H1 (cell line): ENCODE data around the gene OXNAD1. TPM values are rescaled to one million over a fixed set of nuclear protein-coding genes. Genes with fewer than 3 reads are reported as not detected.

Experiments
- CTCF ChIA-PET: fragments of 300-600 bp; sonication (Branson Sonifier 250); formaldehyde crosslinking; loops from one replicate; lab custom pipeline; 2021; ENCODE audit not compliant: partially characterized antibody; lab: Charles Lee
- POLR2A ChIA-PET: fragments of 300-600 bp; sonication (Branson Sonifier 250); formaldehyde crosslinking; loops from one replicate; lab custom pipeline; 2021; ENCODE audit warnings: inconsistent platforms; ENCODE audit not compliant: partially characterized antibody; lab: Charles Lee
- DNase-seq, 2 experiments: peaks; one replicate each; pipeline versions ENCODE4 v3.0.0 to v3.0.0-alpha.2; 2010 to 2022; ENCODE audit warnings: low spot score in 2 of 2, low read depth in 1 of 2, mixed read lengths in 1 of 2
- FAIRE-seq: peaks from 2 replicates; lab custom pipeline; 2011; peaks lifted over from hg19 to GRCh38; lab: Jason Lieb, UNC
- H2AFZ ChIP-seq: 2 replicates; pipeline ENCODE4 v1.8.1; 2012; ENCODE audit warnings: low read length, inconsistent platforms
- H2AK5ac ChIP-seq: 2 replicates; pipeline ENCODE4 v1.6.1; 2013; ENCODE audit warnings: low read depth, low read length
- H2BK120ac ChIP-seq: replicated peaks from 2 replicates; pipeline ENCODE3; 2013; ENCODE audit warnings: low read depth, low read length, inconsistent platforms
- H2BK12ac ChIP-seq: 2 replicates; pipeline ENCODE4 v1.6.1; 2013; ENCODE audit warnings: low read depth, low read length
- H2BK15ac ChIP-seq: 2 replicates; pipeline ENCODE4 v1.6.1; 2013; ENCODE audit warnings: low read length
- H2BK20ac ChIP-seq: 2 replicates; pipeline ENCODE4 v1.6.1; 2013; ENCODE audit warnings: low read length
- H2BK5ac ChIP-seq: 2 replicates; pipeline ENCODE4 v1.6.1; 2013; ENCODE audit warnings: low read depth, low read length
- H3K14ac ChIP-seq: 2 replicates; pipeline ENCODE4 v1.6.1; 2013; ENCODE audit warnings: inconsistent platforms; ENCODE audit not compliant: insufficient read length
- H3K18ac ChIP-seq: 2 replicates; pipeline ENCODE4 v1.6.1; 2013; ENCODE audit warnings: low read length; ENCODE audit errors: extremely low read depth
- H3K23ac ChIP-seq: 2 replicates; pipeline ENCODE4 v1.6.1; 2013; ENCODE audit warnings: inconsistent platforms; ENCODE audit not compliant: insufficient read length
- H3K23me2 ChIP-seq: 2 replicates; pipeline ENCODE4 v1.6.1; 2013; ENCODE audit warnings: low read depth, low read length
- H3K27ac ChIP-seq: 2 replicates; pipeline ENCODE4 v1.6.1; 2011; ENCODE audit warnings: low read depth, low read length, inconsistent platforms
- H3K27me3 ChIP-seq, 4 experiments: replicated peaks in 1 of 4; 1 replicate in 1 of 4; 2 replicates in 3 of 4; pipeline versions ENCODE4 v1.6.1 to v1.8.1; 2011 to 2013; ENCODE audit warnings: low read length in 3 of 4, mild to moderate bottlenecking in 3 of 4, inconsistent platforms in 2 of 4, mixed read lengths in 2 of 4, moderate library complexity in 1 of 4; ENCODE audit not compliant: control insufficient read depth in 3 of 4, insufficient read depth in 3 of 4; ENCODE audit errors: extremely low read depth in 1 of 4
- H3K36me3 ChIP-seq, 4 experiments: 2 replicates each; pipeline versions ENCODE4 v1.6.1 to v1.8.1; 2011 to 2013; ENCODE audit warnings: mild to moderate bottlenecking in 4 of 4, low read length in 3 of 4, moderate library complexity in 2 of 4, control low read depth in 1 of 4, inconsistent platforms in 1 of 4; ENCODE audit not compliant: insufficient read depth in 4 of 4, control insufficient read depth in 2 of 4
- H3K4ac ChIP-seq: replicated peaks from 2 replicates; pipeline ENCODE3; 2013; ENCODE audit warnings: low read length, low read depth, mixed read lengths, inconsistent platforms; ENCODE audit not compliant: insufficient read length
- H3K4me1 ChIP-seq, 4 experiments: replicated peaks in 1 of 4; 1 replicate in 1 of 4; 2 replicates in 3 of 4; pipeline versions ENCODE4 v1.6.1 to v1.8.1; 2011 to 2013; ENCODE audit warnings: low read length in 3 of 4, inconsistent platforms in 2 of 4, mixed read lengths in 1 of 4; ENCODE audit not compliant: insufficient read depth in 4 of 4, control insufficient read depth in 3 of 4
- H3K4me2 ChIP-seq, 2 experiments: 2 replicates each; pipeline versions ENCODE4 v1.6.1 to v1.8.1; 2011 to 2013; ENCODE audit warnings: low read depth in 2 of 2, low read length in 2 of 2, control low read depth in 1 of 2, inconsistent platforms in 1 of 2, mild to moderate bottlenecking in 1 of 2; ENCODE audit not compliant: insufficient read depth in 1 of 2
- H3K4me3 ChIP-seq, 4 experiments: fragments of 200-600, 300-600 bp in 1 of 4; sonication (generic), shearing (Covaris generic), sonication (Bioruptor Twin) in 1 of 4; 2 replicates each; pipeline versions ENCODE4 v1.5.1 to v1.8.1; 2011 to 2016; ENCODE audit warnings: low read length in 4 of 4, low read depth in 3 of 4, control low read depth in 2 of 4, inconsistent platforms in 2 of 4, mild to moderate bottlenecking in 2 of 4, mixed read lengths in 1 of 4, moderate library complexity in 1 of 4; ENCODE audit not compliant: insufficient read depth in 2 of 4; ENCODE audit errors: extremely low read depth in 1 of 4
- H3K56ac ChIP-seq: replicated peaks from 2 replicates; pipeline ENCODE3; 2013; ENCODE audit warnings: low read depth, mild to moderate bottlenecking, mixed read lengths, low read length, inconsistent platforms; ENCODE audit not compliant: insufficient read length
- H3K79me1 ChIP-seq: 2 replicates; pipeline ENCODE4 v1.6.1; 2013; ENCODE audit warnings: low read depth, low read length, control low read depth
- H3K79me2 ChIP-seq, 2 experiments: 2 replicates each; pipeline versions ENCODE4 v1.6.1 to v1.8.1; 2012 to 2013; ENCODE audit warnings: low read length in 2 of 2, mild to moderate bottlenecking in 2 of 2, inconsistent platforms in 1 of 2; ENCODE audit not compliant: insufficient read depth in 2 of 2, control insufficient read depth in 1 of 2
- H3K9ac ChIP-seq, 4 experiments: replicated peaks in 1 of 4; 1 replicate in 1 of 4; 2 replicates in 3 of 4; pipeline versions ENCODE4 v1.6.1 to v1.8.1; 2011 to 2013; ENCODE audit warnings: low read depth in 3 of 4, low read length in 3 of 4, control low read depth in 2 of 4, mild to moderate bottlenecking in 2 of 4, moderate library complexity in 2 of 4, inconsistent platforms in 1 of 4; ENCODE audit errors: extremely low read depth in 1 of 4
- H3K9me3 ChIP-seq, 2 experiments: 2 replicates each; pipeline versions ENCODE4 v1.6.1 to v1.8.1; 2012 to 2013; ENCODE audit warnings: mild to moderate bottlenecking in 2 of 2, moderate library complexity in 2 of 2, control low read depth in 1 of 2, inconsistent platforms in 1 of 2, low read depth in 1 of 2, low read length in 1 of 2, mixed read lengths in 1 of 2; ENCODE audit not compliant: insufficient read depth in 2 of 2
- H4K20me1 ChIP-seq, 2 experiments: replicated peaks in 1 of 2; 2 replicates each; pipeline versions ENCODE3 to v1.8.1; 2011 to 2013; ENCODE audit warnings: inconsistent platforms in 2 of 2, low read length in 2 of 2, mild to moderate bottlenecking in 1 of 2; ENCODE audit not compliant: insufficient read depth in 2 of 2, control insufficient read depth in 1 of 2
- H4K5ac ChIP-seq: 2 replicates; pipeline ENCODE4 v1.6.1; 2013; ENCODE audit warnings: low read length, low read depth, mixed read lengths, inconsistent platforms; ENCODE audit not compliant: insufficient read length
- H4K8ac ChIP-seq: 2 replicates; pipeline ENCODE4 v1.8.0; 2013; ENCODE audit warnings: mild to moderate bottlenecking, moderate library complexity, low read length, inconsistent platforms; ENCODE audit not compliant: insufficient read depth; ENCODE audit errors: extremely low read depth
- H4K91ac ChIP-seq: replicated peaks from 2 replicates; pipeline ENCODE3; 2013; ENCODE audit warnings: low read length, mixed read lengths, inconsistent platforms; ENCODE audit not compliant: insufficient read length
- CTCF ChIP-seq, 3 experiments: IDR thresholded peaks; 1 replicate in 2 of 3; 2 replicates in 1 of 3; pipeline versions ENCODE4 v1.5.1 to v1.6.1; 2011; ENCODE audit warnings: low read length in 3 of 3, mild to moderate bottlenecking in 3 of 3, inconsistent platforms in 2 of 3, low read depth in 1 of 3, moderate library complexity in 1 of 3; ENCODE audit not compliant: insufficient read depth in 1 of 3; ENCODE audit errors: control extremely low read depth in 1 of 3
- PHF8 ChIP-seq: fragments of 200-600 bp; sonication (generic); conservative IDR thresholded peaks from 2 replicates; pipeline ENCODE4 v1.7.1; 2012; ENCODE audit warnings: low read depth, mild to moderate bottlenecking, inconsistent platforms, low read length, moderate library complexity
- SAP30 ChIP-seq: fragments of 300-600 bp; sonication (generic); IDR thresholded peaks from 2 replicates; pipeline ENCODE4 v1.7.1; 2012; ENCODE audit warnings: low read length, moderate library complexity, mild to moderate bottlenecking, inconsistent platforms; ENCODE audit not compliant: insufficient read depth, insufficient replicate concordance
- SIX5 ChIP-seq: IDR thresholded peaks from 2 replicates; pipeline ENCODE4 v1.6.1; 2011; ENCODE audit warnings: mild to moderate bottlenecking, low read depth, low read length
- WGBS, 2 experiments: shearing (Covaris generic) in 1 of 2; methylation state at CpG; one replicate each; pipeline versions ENCODE4 v1.1.6 to v1.1.7; 2013 to 2015; ENCODE audit warnings: low lambda C conversion rate in 2 of 2, mixed read lengths in 2 of 2, inconsistent platforms in 1 of 2, low coverage in 1 of 2, missing lambda C conversion rate in 1 of 2; ENCODE audit not compliant: insufficient replicate concordance in 2 of 2, insufficient coverage in 1 of 2, insufficient read length in 1 of 2; ENCODE audit errors: extremely low coverage in 1 of 2, missing lambda C conversion rate in 1 of 2; 5-methylcytosine and 5-hydroxymethylcytosine counted together
- polyA plus RNA-seq, 7 experiments: library from polyadenylated mRNA; depleted of rRNA in 3 of 7; stranded (reverse) in 5 of 7; unstranded in 2 of 7; fragments of >200 nt in 5 of 7; fragments of 200-250 nt in 2 of 7; gene quantifications; 1 replicate in 5 of 7; 2 replicates in 1 of 7; 4 replicates in 1 of 7; pipeline versions ENCODE4 v1.2.1 to v1.2.3, GENCODE V29; 2011 to 2013; ENCODE audit warnings: missing spikeins in 2 of 7, mixed read lengths in 2 of 7
- total RNA-seq: library from RNA; stranded (reverse); fragmentation: NEBNext Ultra II Directional; extraction: Animal tissue kit (Norgen Biotek cat#: 25700); gene quantifications from 2 replicates; pipeline ENCODE4 v1.2.1, GENCODE V29; 2021

Gene OXNAD1
- total and polyA plus RNA-seq, 2 of the 8 experiments (the other 6 are each of a cell fraction or from before 2014, with no cell fraction given): 14.9 to 24.8 TPM

DNA sequence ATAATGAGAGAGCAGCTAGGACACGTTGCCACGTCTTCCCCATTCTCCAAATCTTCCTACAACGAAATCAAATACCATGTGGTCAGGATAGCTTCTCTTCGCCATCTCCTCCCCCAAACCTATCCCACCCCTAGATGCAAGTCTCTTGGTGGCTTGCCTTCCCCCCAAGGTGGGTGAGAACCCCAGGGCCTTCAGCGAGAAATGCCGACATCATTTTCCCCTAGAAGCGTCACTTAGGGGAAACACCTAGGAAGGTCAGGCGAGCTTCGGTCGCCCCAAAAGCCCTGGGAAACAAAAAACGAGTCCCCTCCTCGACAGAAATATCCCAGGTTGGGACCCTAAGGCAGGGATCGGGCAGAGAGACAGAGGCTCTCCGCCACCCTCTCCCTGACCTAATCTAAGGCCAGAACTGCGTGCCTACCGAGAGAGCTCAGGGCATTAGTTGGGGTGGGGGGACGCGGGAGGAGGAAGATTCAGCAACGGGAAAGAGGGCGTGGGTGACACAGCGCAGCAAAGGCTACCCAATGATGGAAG lies 771 bp upstream of the OXNAD1 start:
- peak overlapping the region; percentile 91; the same call in 1 of the 2 replicates for H4K8ac ChIP-seq
- WGBS, 2 experiments: 7% methylated on average over 21 of the region's 21 CpGs; no CpG with 5 or more reads in 1 of the 2 experiments
- FAIRE-seq: no peak
- no peak overlapping the region for H3K14ac ChIP-seq
- no peak overlapping the region for H3K23ac ChIP-seq
- H2BK20ac ChIP-seq: no peak overlapping the region
- H2AK5ac ChIP-seq: no peak overlapping the region
- peak overlapping the region; percentile 87 to 99 (median 96) for H3K4me3 ChIP-seq
- H3K4ac ChIP-seq: no peak overlapping the region
- H3K27me3 ChIP-seq: no peaks in the 10 kb centered on the region
- H2BK5ac ChIP-seq: peak overlapping the region; percentile 72; the same call in 1 of the 2 replicates
- H3K23me2 ChIP-seq: peaks cover 6% of the 10 kb centered on the region
- H4K5ac ChIP-seq: no peak overlapping the region
- no peaks in the 10 kb centered on the region for H3K9me3 ChIP-seq
- no peak overlapping the region for H3K18ac ChIP-seq
- H3K27ac ChIP-seq: peak overlapping the region; percentile 73
- peaks cover 11% of the 10 kb centered on the region for H3K79me1 ChIP-seq
- peak overlapping the region; percentile 93 to 99 for H3K4me2 ChIP-seq
- H4K20me1 ChIP-seq: peaks cover 3 to 4% of the 10 kb centered on the region in 2 experiments
- H3K36me3 ChIP-seq: peaks cover 0 to 11% (median 3%) of the 10 kb centered on the region in 4 experiments; a peak in 5 of 8 replicates
- peaks cover 16 to 76% of the 10 kb centered on the region in 2 experiments for H3K79me2 ChIP-seq
- no peak overlapping the region for H4K91ac ChIP-seq
- TF ChIP-seq CTCF (IDR thresholded peaks at IDR 0.05; ENCODE audit: control extremely low read depth in 1 of 3, insufficient read depth in 1 of 3, low read depth in 1 of 3, low read length in 3 of 3) (no peak), SAP30 (peak; percentile 83), SIX5 (no peak), PHF8 (0 out of 2 replicates have a peak, but pooled peaks have one; percentile 6)
- TF ChIP-seq, all 59 proteins: peak for 2
- H2BK15ac ChIP-seq: no peak overlapping the region
- no peak overlapping the region for H3K56ac ChIP-seq
- peak overlapping the region in 3 of 4 experiments; percentile 81 to 97 (median 95); a peak in 6 of 7 replicates for H3K9ac ChIP-seq
- peaks cover 0 to 8% (median 1%) of the 10 kb centered on the region in 4 experiments; a peak in 4 of 7 replicates for H3K4me1 ChIP-seq
- ChIA-PET POLR2A (interaction anchor here (0.9 to 2.4 kb wide), 7 partner anchors 8 to 286 kb away, joined by 3 to 10 read pairs (median 3); no protein-coding TSS in a partner anchor), CTCF (interaction anchor here (0.6 to 1.5 kb wide), 5 partner anchors 8 to 53 kb away, joined by 3 to 7 read pairs (median 4); no protein-coding TSS in a partner anchor)
- no peak for DNase-seq
- H2BK120ac ChIP-seq: no peak overlapping the region
- H2AFZ ChIP-seq: peak overlapping the region; percentile 89
- peak overlapping the region; percentile 39; the same call in 1 of the 2 replicates for H2BK12ac ChIP-seq
